AG09319 (cell line): ENCODE results near the gene TMEM95.

Experiments
- DNase-seq: peaks from one replicate; pipeline ENCODE4 v3.0.0-alpha.2; 2010; ENCODE audit warnings: low read depth; ENCODE audit errors: extremely low read depth
- TF ChIP-seq, protein P1 (sequence below): IDR thresholded peaks from 2 replicates; pipeline ENCODE4 v1.5.1; 2011; ENCODE audit warnings: low read depth, mild to moderate bottlenecking, inconsistent platforms, low read length, moderate library complexity

Gene TMEM95

DNA sequence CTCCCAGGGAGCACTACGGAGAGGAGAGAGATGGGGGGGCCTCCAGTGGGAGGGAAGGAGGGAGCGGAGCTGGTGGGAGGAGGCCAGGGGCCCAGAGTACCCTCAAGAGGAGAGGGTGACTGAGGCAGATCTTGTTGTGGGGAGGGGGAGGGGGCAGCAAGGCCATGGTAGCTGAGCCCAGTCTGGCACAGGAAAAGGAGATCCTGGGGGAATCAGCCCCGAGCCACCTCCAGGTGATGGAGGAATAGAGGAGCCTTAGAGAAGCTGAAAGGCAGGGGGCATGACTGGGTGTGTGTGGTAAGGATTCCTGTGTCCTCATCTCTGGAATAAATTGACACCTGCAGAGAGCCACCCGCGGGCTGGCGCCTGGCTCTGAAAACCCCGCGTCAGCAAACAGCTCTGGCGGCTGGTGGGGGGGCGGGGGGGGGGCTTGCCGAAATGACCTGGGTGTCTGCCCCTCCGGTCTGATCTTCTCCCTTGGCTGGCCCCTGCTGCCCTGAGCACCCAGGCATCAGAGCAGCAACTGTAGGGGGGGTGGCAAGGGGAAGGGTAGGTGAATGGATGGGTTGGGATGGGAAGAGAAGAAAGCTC lies 51.4 kb downstream of the TMEM95 start:
- TF ChIP-seq, protein P1, sequence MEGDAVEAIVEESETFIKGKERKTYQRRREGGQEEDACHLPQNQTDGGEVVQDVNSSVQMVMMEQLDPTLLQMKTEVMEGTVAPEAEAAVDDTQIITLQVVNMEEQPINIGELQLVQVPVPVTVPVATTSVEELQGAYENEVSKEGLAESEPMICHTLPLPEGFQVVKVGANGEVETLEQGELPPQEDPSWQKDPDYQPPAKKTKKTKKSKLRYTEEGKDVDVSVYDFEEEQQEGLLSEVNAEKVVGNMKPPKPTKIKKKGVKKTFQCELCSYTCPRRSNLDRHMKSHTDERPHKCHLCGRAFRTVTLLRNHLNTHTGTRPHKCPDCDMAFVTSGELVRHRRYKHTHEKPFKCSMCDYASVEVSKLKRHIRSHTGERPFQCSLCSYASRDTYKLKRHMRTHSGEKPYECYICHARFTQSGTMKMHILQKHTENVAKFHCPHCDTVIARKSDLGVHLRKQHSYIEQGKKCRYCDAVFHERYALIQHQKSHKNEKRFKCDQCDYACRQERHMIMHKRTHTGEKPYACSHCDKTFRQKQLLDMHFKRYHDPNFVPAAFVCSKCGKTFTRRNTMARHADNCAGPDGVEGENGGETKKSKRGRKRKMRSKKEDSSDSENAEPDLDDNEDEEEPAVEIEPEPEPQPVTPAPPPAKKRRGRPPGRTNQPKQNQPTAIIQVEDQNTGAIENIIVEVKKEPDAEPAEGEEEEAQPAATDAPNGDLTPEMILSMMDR: no peak

More for the DNA sequence above, 51.4 kb downstream of the TMEM95 start:
- no peak for DNase-seq
